ENCODE measurements around the gene GLB1L.
A peak's percentile ranks its signal among the peaks of the same experiment; 100 is the strongest.

DNA sequence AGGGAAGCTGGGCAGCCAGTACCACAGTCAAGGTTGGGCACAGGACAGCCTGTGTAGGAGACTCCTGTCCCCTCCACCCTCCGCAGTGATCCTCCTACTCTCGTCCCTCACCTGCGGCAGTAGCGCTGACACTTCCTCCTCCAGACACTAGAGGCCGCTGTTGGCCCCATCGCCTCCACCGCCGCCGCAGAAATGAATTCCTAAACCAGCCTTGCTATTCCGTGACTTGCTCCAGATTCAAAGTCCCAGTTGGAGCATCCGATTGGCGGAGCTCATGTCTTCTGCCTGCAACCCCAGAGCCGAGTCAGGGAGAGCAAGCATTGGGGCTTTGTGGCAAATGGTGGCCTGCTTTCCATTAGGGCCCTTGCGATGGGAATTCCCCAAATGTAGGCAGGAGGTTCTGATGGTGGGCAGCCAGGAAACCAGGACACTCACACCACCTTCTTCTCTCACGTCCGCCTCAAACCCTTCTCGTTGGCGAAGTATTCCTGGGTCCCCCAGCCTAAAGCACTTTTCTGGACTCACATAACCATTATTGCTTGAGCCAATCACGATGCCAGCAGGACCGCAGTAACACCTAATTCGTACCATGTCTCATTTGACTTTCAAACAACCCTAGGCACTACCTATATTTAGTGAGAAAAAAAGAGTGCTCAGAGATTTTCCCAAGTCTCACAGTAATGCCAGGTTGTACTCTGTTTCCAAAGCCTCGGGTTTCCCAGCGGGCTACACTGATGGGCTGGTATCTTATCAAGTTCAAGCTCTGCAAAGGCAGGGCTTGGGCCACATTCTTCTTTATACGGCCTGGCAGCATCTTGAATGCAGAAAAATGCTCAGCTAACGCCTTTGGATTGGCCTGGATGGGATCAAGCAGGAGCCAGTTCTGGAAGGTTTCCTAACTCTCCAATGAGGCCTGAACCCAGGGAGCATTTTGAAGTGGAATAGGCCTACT lies 32.7 kb upstream of the GLB1L start:
- no peak for TF ChIP-seq POLR2A (IDR thresholded peaks at IDR 0.05)
- TF ChIP-seq, protein P1, sequence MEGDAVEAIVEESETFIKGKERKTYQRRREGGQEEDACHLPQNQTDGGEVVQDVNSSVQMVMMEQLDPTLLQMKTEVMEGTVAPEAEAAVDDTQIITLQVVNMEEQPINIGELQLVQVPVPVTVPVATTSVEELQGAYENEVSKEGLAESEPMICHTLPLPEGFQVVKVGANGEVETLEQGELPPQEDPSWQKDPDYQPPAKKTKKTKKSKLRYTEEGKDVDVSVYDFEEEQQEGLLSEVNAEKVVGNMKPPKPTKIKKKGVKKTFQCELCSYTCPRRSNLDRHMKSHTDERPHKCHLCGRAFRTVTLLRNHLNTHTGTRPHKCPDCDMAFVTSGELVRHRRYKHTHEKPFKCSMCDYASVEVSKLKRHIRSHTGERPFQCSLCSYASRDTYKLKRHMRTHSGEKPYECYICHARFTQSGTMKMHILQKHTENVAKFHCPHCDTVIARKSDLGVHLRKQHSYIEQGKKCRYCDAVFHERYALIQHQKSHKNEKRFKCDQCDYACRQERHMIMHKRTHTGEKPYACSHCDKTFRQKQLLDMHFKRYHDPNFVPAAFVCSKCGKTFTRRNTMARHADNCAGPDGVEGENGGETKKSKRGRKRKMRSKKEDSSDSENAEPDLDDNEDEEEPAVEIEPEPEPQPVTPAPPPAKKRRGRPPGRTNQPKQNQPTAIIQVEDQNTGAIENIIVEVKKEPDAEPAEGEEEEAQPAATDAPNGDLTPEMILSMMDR (IDR thresholded peaks at IDR 0.05) = peak; percentile 87 to 99 (median 98)

Measured in right lobe of liver (tissue), 4 donors.